Tibial nerve (tissue), 4 donors: ENCODE measurements around the gene SYPL1.

Source experiments
- EP300 ChIP-seq, 2 donors: sonication (generic); formaldehyde crosslinking; IDR thresholded peaks; one replicate each; pipeline ENCODE4 v1.6.1; 2017; ENCODE audit warnings: antibody characterized with exemption in 2 of 2, mild to moderate bottlenecking in 1 of 2
- TF ChIP-seq, protein P1 (sequence below), 5 experiments: fragments of 200-600 bp in 3 of 5; fragments of 450-650 bp in 2 of 5; sonication (generic) in 3 of 5; IDR thresholded peaks; one replicate each; pipeline ENCODE4 v1.5.1; 2016 to 2019; ENCODE audit warnings: antibody characterized with exemption in 5 of 5, mild to moderate bottlenecking in 3 of 5, moderate library complexity in 2 of 5

DNA sequence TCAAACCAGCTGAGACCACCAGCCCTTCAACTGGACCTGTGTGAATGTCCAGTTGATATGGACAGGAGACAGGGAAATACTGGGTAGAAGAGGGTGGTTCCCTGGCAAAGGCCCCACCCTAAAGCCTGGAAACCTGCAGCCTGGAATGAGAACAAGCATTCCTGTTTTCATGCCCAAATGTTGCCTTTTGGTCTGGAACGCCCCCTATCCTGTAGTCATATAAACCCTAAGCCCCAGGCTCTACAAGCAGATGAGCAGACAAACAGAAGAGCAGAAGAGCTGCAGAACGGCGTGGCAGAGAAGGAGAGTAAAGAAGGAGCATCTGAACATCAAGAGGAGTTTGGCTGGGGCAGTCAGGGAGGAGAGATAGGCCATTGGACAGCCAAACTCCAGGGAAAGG, 38.4 kb downstream of the SYPL1 start:
- TF ChIP-seq, protein P1, sequence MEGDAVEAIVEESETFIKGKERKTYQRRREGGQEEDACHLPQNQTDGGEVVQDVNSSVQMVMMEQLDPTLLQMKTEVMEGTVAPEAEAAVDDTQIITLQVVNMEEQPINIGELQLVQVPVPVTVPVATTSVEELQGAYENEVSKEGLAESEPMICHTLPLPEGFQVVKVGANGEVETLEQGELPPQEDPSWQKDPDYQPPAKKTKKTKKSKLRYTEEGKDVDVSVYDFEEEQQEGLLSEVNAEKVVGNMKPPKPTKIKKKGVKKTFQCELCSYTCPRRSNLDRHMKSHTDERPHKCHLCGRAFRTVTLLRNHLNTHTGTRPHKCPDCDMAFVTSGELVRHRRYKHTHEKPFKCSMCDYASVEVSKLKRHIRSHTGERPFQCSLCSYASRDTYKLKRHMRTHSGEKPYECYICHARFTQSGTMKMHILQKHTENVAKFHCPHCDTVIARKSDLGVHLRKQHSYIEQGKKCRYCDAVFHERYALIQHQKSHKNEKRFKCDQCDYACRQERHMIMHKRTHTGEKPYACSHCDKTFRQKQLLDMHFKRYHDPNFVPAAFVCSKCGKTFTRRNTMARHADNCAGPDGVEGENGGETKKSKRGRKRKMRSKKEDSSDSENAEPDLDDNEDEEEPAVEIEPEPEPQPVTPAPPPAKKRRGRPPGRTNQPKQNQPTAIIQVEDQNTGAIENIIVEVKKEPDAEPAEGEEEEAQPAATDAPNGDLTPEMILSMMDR (IDR thresholded peaks at IDR 0.05) = no peak
- no peak for TF ChIP-seq EP300 (IDR thresholded peaks at IDR 0.05)
